Measurements from ENCODE around the gene ELK1.

GRCh38 chrX:47614618-47615017 lies 35.7 kb downstream of the ELK1 start:
- TF ChIP-seq GATA3 (IDR thresholded peaks at IDR 0.05; ENCODE audit: low read depth, low read length) (no peak), GATA2 (IDR thresholded peaks at IDR 0.05; ENCODE audit: low read depth, low read length) (no peak)
